WTC11 (cell line): ENCODE data around the gene ARHGAP18. TPM values are rescaled to one million over a fixed set of nuclear protein-coding genes. Genes with fewer than 3 reads are reported as not detected.

ENCODE experiments used
- ATAC-seq: fragments of 200-7000 bp; cut with Tn5 transposase; 2 replicates; pipeline ENCODE4 v1.10.0; 2021; ENCODE audit warnings: mild to moderate bottlenecking, moderate library complexity
- CTCF ChIA-PET: fragments of 300-600 bp; sonication (Branson Sonifier 250); formaldehyde crosslinking; loops from one replicate; lab custom pipeline; 2021; ENCODE audit warnings: antibody characterized with exemption; lab: Charles Lee
- POLR2A ChIA-PET: fragments of 350-600 bp; sonication (Branson Sonifier 250); formaldehyde crosslinking; loops from one replicate; lab custom pipeline; 2021; ENCODE audit warnings: antibody characterized with exemption; lab: Charles Lee
- DNase-seq: peaks from one replicate; pipeline ENCODE4 v3.0.0; 2021; ENCODE audit warnings: low spot score
- H3K27ac Mint-ChIP-seq: 2 replicates; pipeline ENCODE4 v1.8.0; 2021; ENCODE audit warnings: mixed read lengths
- H3K27me3 Mint-ChIP-seq: 2 replicates; pipeline ENCODE4 v1.8.0; 2021; ENCODE audit warnings: low read depth, mild to moderate bottlenecking, moderate library complexity, mixed read lengths
- H3K36me3 Mint-ChIP-seq: 2 replicates; pipeline ENCODE4 v1.8.0; 2021; ENCODE audit warnings: mixed read lengths
- H3K4me1 Mint-ChIP-seq: 2 replicates; pipeline ENCODE4 v1.8.0; 2022; ENCODE audit warnings: mixed read lengths
- H3K4me3 Mint-ChIP-seq: 2 replicates; pipeline ENCODE4 v1.8.0; 2021; ENCODE audit warnings: mild to moderate bottlenecking, moderate library complexity, mixed read lengths
- H3K9me3 Mint-ChIP-seq: 2 replicates; pipeline ENCODE4 v1.8.0; 2021; ENCODE audit warnings: mixed read lengths
- ATF1 ChIP-seq: sonication (generic); formaldehyde crosslinking; IDR thresholded peaks from 2 replicates; pipeline ENCODE4 v1.8.1; 2023; ENCODE audit warnings: mild to moderate bottlenecking, moderate library complexity, missing genetic modification reagents
- ATF2 ChIP-seq: sonication (generic); formaldehyde crosslinking; IDR thresholded peaks from 2 replicates; pipeline ENCODE4 v1.8.1; 2022; ENCODE audit warnings: low read depth, missing genetic modification reagents, borderline replicate concordance
- CREB1 ChIP-seq: sonication (generic); formaldehyde crosslinking; IDR thresholded peaks from 2 replicates; pipeline ENCODE4 v1.8.0; 2023; ENCODE audit warnings: mild to moderate bottlenecking, missing genetic modification reagents
- EMX1 ChIP-seq: fragments of 250-450 bp; sonication (Bioruptor Pico); IDR thresholded peaks from 2 replicates; pipeline ENCODE4 v1.8.0; 2021; ENCODE audit warnings: mild to moderate bottlenecking
- ETV6 ChIP-seq: sonication (generic); formaldehyde crosslinking; IDR thresholded peaks from 2 replicates; pipeline ENCODE4 v1.8.1; 2022; ENCODE audit warnings: mild to moderate bottlenecking, missing genetic modification reagents
- FOXP4 ChIP-seq: sonication (generic); formaldehyde crosslinking; IDR thresholded peaks from 2 replicates; pipeline ENCODE4 v1.8.0; 2022; ENCODE audit warnings: mild to moderate bottlenecking, missing genetic modification reagents
- IRF1 ChIP-seq: sonication (generic); formaldehyde crosslinking; IDR thresholded peaks from 2 replicates; pipeline ENCODE4 v1.8.0; 2023; ENCODE audit warnings: missing genetic modification reagents
- MXD4 ChIP-seq: fragments of 250-450 bp; sonication (Bioruptor Pico); IDR thresholded peaks from 2 replicates; pipeline ENCODE4 v1.8.0; 2021; ENCODE audit warnings: mild to moderate bottlenecking, moderate library complexity, borderline replicate concordance
- NFATC4 ChIP-seq: fragments of 250-450 bp; sonication (Bioruptor Pico); IDR thresholded peaks from 2 replicates; pipeline ENCODE4 v1.9.0; 2021; ENCODE audit warnings: mild to moderate bottlenecking
- RORB ChIP-seq: fragments of 250-450 bp; sonication (Bioruptor Pico); IDR thresholded peaks from 2 replicates; pipeline ENCODE4 v1.9.0; 2021; ENCODE audit warnings: mild to moderate bottlenecking
- SMAD4 ChIP-seq: sonication (generic); formaldehyde crosslinking; IDR thresholded peaks from 2 replicates; pipeline ENCODE4 v1.8.0; 2022; ENCODE audit warnings: mild to moderate bottlenecking, missing genetic modification reagents
- SP1 ChIP-seq: sonication (generic); formaldehyde crosslinking; conservative IDR thresholded peaks from 2 replicates; pipeline ENCODE4 v1.8.1; 2022; ENCODE audit warnings: missing genetic modification reagents
- ZNF219 ChIP-seq: sonication (generic); formaldehyde crosslinking; IDR thresholded peaks from 2 replicates; pipeline ENCODE4 v1.8.0; 2023; ENCODE audit warnings: missing genetic modification reagents, mild to moderate bottlenecking, borderline replicate concordance
- ZNF232 ChIP-seq: sonication (generic); formaldehyde crosslinking; IDR thresholded peaks from 2 replicates; pipeline ENCODE4 v1.8.0; 2022; ENCODE audit warnings: mild to moderate bottlenecking, missing genetic modification reagents
- total RNA-seq: library from RNA; stranded (reverse); gene quantifications from 3 replicates; pipeline ENCODE4 v1.2.3, GENCODE V29; 2021
- TF ChIP-seq, protein P1 (sequence below): fragments of 200-600 bp; IDR thresholded peaks from 2 replicates; pipeline ENCODE4 v1.8.0; 2022; ENCODE audit warnings: antibody characterized with exemption

ARHGAP18 gene
- total RNA-seq, 1 experiment from 2014 or later: 4.6 TPM

DNA sequence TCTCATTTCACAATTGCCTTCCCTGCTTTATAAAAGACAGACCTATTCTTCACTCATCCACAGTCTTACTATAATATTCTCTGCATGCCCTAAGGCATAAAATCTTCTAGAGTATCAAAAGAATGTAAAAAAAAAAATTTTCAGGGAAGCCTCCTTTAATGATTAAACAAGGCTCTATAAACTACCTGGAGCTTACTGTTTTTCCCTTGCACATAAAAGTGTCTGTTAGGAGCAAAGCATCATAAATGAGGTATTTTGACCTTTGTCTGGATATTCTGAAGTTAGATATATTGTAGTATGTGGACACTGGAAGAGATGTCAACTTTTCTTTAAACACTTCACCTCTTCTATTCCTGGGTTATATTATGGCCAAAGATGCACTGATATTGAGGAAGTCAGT is 97.5 kb downstream of the ARHGAP18 start (continued):
- TF ChIP-seq ZNF219 (no peak), NFATC4 (no peak), MXD4 (CRISPR knock-in tag) (no peak), EMX1 (CRISPR knock-in tag) (no peak), SMAD4 (CRISPR knock-in tag) (no peak), RORB (CRISPR knock-in tag) (no peak)
- TF ChIP-seq, all 79 proteins: peak for 0

GRCh38 chr6:129609635-129610034 is 100.3 kb downstream of the ARHGAP18 start:
- CTCF ChIA-PET: interaction anchor here (0.8 to 1.5 kb wide), 4 partner anchors 12 to 165 kb away, joined by 3 to 5 read pairs (median 3); no protein-coding TSS in a partner anchor
- POLR2A ChIA-PET: no interaction called here
- no peak overlapping the region for H3K4me3 Mint-ChIP-seq

More at GRCh38 chr6:129609635-129610034, 100.3 kb downstream of the ARHGAP18 start:
- TF ChIP-seq SP1 (CRISPR knock-in tag): no peak
- TF ChIP-seq FOXP4 (CRISPR knock-in tag): no peak
- no peak for TF ChIP-seq ZNF232 (CRISPR knock-in tag)
- no peak for TF ChIP-seq ATF1 (CRISPR knock-in tag)
- no peak for TF ChIP-seq IRF1
- TF ChIP-seq, protein P1, sequence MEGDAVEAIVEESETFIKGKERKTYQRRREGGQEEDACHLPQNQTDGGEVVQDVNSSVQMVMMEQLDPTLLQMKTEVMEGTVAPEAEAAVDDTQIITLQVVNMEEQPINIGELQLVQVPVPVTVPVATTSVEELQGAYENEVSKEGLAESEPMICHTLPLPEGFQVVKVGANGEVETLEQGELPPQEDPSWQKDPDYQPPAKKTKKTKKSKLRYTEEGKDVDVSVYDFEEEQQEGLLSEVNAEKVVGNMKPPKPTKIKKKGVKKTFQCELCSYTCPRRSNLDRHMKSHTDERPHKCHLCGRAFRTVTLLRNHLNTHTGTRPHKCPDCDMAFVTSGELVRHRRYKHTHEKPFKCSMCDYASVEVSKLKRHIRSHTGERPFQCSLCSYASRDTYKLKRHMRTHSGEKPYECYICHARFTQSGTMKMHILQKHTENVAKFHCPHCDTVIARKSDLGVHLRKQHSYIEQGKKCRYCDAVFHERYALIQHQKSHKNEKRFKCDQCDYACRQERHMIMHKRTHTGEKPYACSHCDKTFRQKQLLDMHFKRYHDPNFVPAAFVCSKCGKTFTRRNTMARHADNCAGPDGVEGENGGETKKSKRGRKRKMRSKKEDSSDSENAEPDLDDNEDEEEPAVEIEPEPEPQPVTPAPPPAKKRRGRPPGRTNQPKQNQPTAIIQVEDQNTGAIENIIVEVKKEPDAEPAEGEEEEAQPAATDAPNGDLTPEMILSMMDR: no peak
- no peak for TF ChIP-seq ETV6 (CRISPR knock-in tag)
- no peak for TF ChIP-seq ATF2 (CRISPR knock-in tag)
- no peak for TF ChIP-seq CREB1
- Mint-ChIP-seq H3K27ac (peak overlapping the region; percentile 44), H3K4me1 (peaks cover 33% of the 10 kb centered on the region), H3K36me3 (no peaks in the 10 kb centered on the region), H3K27me3 (no peaks in the 10 kb centered on the region), H3K9me3 (no peaks in the 10 kb centered on the region)
- DNase-seq (no peak), ATAC-seq (no peak)
